K562 (cell line): Measurements from ENCODE around the gene VMP1. TPM values are rescaled to one million over a fixed set of nuclear protein-coding genes. Genes with fewer than 3 reads are reported as not detected.
"Not testable (repeated sequence)": the region's sequence is repeated elsewhere in the genome, so short reads cannot be mapped to it uniquely, and the experiment has no call there.

ENCODE experiments used
- ATAC-seq: fragments of 200-7000 bp; cut with Tn5 transposase; 3 replicates; pipeline ENCODE4 v1.9.1; 2020; ENCODE audit warnings: moderate library complexity
- BruUV-seq: library from RNA; stranded (reverse); fragments of 400-500 nt; replicated peaks from 2 replicates; lab custom pipeline; 2021; lab: Mats Ljungman, UMichigan
- CTCF ChIA-PET: fragments of 300-600 bp; formaldehyde crosslinking; extraction: SDS; loops from one replicate; lab custom pipeline; 2021; ENCODE audit warnings: low intra/inter-chr PET ratio; lab: Yijun Ruan, JAX
- POLR2A ChIA-PET: fragments of 300-600, 350-650 bp; sonication (Branson Sonifier 250); formaldehyde crosslinking; extraction: SDS; loops from one replicate; lab custom pipeline; 2021; ENCODE audit warnings: antibody characterized with exemption, inconsistent platforms; lab: Yijun Ruan, JAX
- DNase-seq, 4 experiments: peaks; one replicate each; pipeline versions ENCODE4 v3.0.0 to v3.0.0-alpha.2; 2011 to 2018; ENCODE audit warnings: low spot score in 3 of 4, mixed read lengths in 3 of 4; ENCODE audit errors: extremely low read depth in 1 of 4
- FAIRE-seq: peaks from 2 replicates; lab custom pipeline; 2011; peaks lifted over from hg19 to GRCh38; lab: Jason Lieb, UNC
- H2AFZ ChIP-seq: 2 replicates; pipeline ENCODE4 v1.6.0; 2011; ENCODE audit warnings: low read depth, low read length, control low read depth, inconsistent platforms
- H3K27ac ChIP-seq: fragments of 200-600 bp; 3 replicates; pipeline ENCODE4 v1.8.0; 2011; ENCODE audit warnings: low read depth, mild to moderate bottlenecking, control low read depth, inconsistent platforms, low read length, moderate library complexity, mixed read lengths; ENCODE audit errors: extremely low read depth
- H3K27me3 ChIP-seq, 2 experiments: fragments of 300-600 bp in 1 of 2; 2 replicates in 1 of 2; 3 replicates in 1 of 2; pipeline versions ENCODE4 v1.6.0 to v1.8.0; 2011; ENCODE audit warnings: inconsistent platforms in 2 of 2, low read length in 2 of 2, mild to moderate bottlenecking in 1 of 2, mixed read lengths in 1 of 2, moderate library complexity in 1 of 2; ENCODE audit not compliant: control insufficient read depth in 2 of 2, insufficient read depth in 2 of 2
- H3K36me3 ChIP-seq: fragments of 300-600 bp; 3 replicates; pipeline ENCODE4 v1.8.0; 2011; ENCODE audit warnings: mild to moderate bottlenecking, low read length, inconsistent platforms; ENCODE audit not compliant: control insufficient read depth, insufficient read depth
- H3K4me1 ChIP-seq, 2 experiments: fragments of 200-600 bp in 1 of 2; replicated peaks in 1 of 2; 2 replicates in 1 of 2; 3 replicates in 1 of 2; pipeline versions ENCODE4 v1.5.1 to v1.8.0; 2011; ENCODE audit warnings: inconsistent platforms in 2 of 2, low read length in 2 of 2, mild to moderate bottlenecking in 1 of 2, mixed read lengths in 1 of 2, moderate library complexity in 1 of 2; ENCODE audit not compliant: control insufficient read depth in 2 of 2, insufficient read depth in 2 of 2
- H3K4me2 ChIP-seq: 2 replicates; pipeline ENCODE4 v1.6.1; 2011; ENCODE audit warnings: low read length, control low read depth, inconsistent platforms, mixed read lengths; ENCODE audit not compliant: insufficient read depth
- H3K4me3 ChIP-seq: fragments of 200-600 bp; sonication (generic), shearing (Covaris generic); 2 replicates; pipeline ENCODE4 v1.5.1; 2016; ENCODE audit warnings: control low read depth, inconsistent platforms
- H3K79me2 ChIP-seq: fragments of 200-600 bp; 3 replicates; pipeline ENCODE4 v1.8.0; 2011; ENCODE audit warnings: low read length, inconsistent platforms; ENCODE audit not compliant: control insufficient read depth, insufficient read depth
- H3K9ac ChIP-seq, 2 experiments: 2 replicates each; pipeline versions ENCODE4 v1.6.0 to v1.6.1; 2011; ENCODE audit warnings: low read depth in 2 of 2, low read length in 2 of 2, control low read depth in 1 of 2, inconsistent platforms in 1 of 2, mild to moderate bottlenecking in 1 of 2, mixed read lengths in 1 of 2; ENCODE audit not compliant: insufficient read depth in 1 of 2
- H3K9me1 ChIP-seq: one replicate; pipeline ENCODE4 v1.6.0; 2011; ENCODE audit warnings: inconsistent platforms, mild to moderate bottlenecking, low read length, moderate library complexity; ENCODE audit not compliant: control insufficient read depth, insufficient read depth
- H3K9me3 ChIP-seq: replicated peaks from 2 replicates; pipeline ENCODE4 v1.5.1; 2011; ENCODE audit warnings: low read depth, low read length, inconsistent platforms; ENCODE audit not compliant: control insufficient read depth, insufficient read depth
- H4K20me1 ChIP-seq: replicated peaks from 2 replicates; pipeline ENCODE4 v1.6.1; 2011; ENCODE audit warnings: low read length, inconsistent platforms, mixed read lengths; ENCODE audit not compliant: control insufficient read depth, insufficient read depth
- DNMT1 ChIP-seq: fragments of 450-650 bp; IDR thresholded peaks from 2 replicates; pipeline ENCODE4 v1.6.1; 2016; ENCODE audit warnings: antibody characterized with exemption, mild to moderate bottlenecking
- FOXJ2 ChIP-seq: fragments of 200-800 bp; sonication (Bioruptor generic); IDR thresholded peaks from 2 replicates; pipeline ENCODE4 v1.6.1; 2016; ENCODE audit warnings: missing genetic modification characterization, missing compliant biosample characterization
- FOXK2 ChIP-seq, 2 experiments: fragments of 450-650 bp; IDR thresholded peaks in 1 of 2; conservative IDR thresholded peaks in 1 of 2; 2 replicates each; pipeline ENCODE4 v1.6.1; 2016; ENCODE audit warnings: low read depth in 2 of 2, mild to moderate bottlenecking in 1 of 2
- SAFB2 ChIP-seq: fragments of 200-400 bp; formaldehyde crosslinking; IDR thresholded peaks from 2 replicates; pipeline ENCODE4 v1.6.1; 2018; ENCODE audit warnings: borderline replicate concordance, low read length, low read depth, moderate library complexity; ENCODE audit not compliant: severe bottlenecking
- TFAM ChIP-seq: fragments of 250-450 bp; sonication (Bioruptor Pico); conservative IDR thresholded peaks from 2 replicates; pipeline ENCODE4 v1.5.0; 2021; ENCODE audit warnings: mild to moderate bottlenecking, moderate library complexity
- XRCC3 ChIP-seq: fragments of 450-650 bp; IDR thresholded peaks from 2 replicates; pipeline ENCODE4 v1.6.1; 2017; ENCODE audit warnings: mild to moderate bottlenecking, moderate library complexity
- ZNF696 ChIP-seq: fragments of 250-450 bp; sonication (Bioruptor Pico); conservative IDR thresholded peaks from 2 replicates; pipeline ENCODE4 v1.4.0; 2020; ENCODE audit warnings: mild to moderate bottlenecking, moderate library complexity
- ZNF707 ChIP-seq: fragments of 250-450 bp; sonication (Bioruptor Pico); conservative IDR thresholded peaks from 2 replicates; pipeline ENCODE4 v1.8.0; 2022; ENCODE audit warnings: inconsistent platforms, mild to moderate bottlenecking, moderate library complexity
- ZNF830 ChIP-seq: fragments of 250-450 bp; sonication (Bioruptor Pico); IDR thresholded peaks from 2 replicates; pipeline ENCODE4 v1.5.0; 2021; ENCODE audit warnings: mild to moderate bottlenecking
- WGBS: fragments of 100-300 bp; shearing (Covaris generic); methylation state at CpG from one replicate; pipeline ENCODE4 v1.1.6; 2016; ENCODE audit warnings: low coverage, mixed read lengths; ENCODE audit not compliant: insufficient coverage; ENCODE audit errors: missing lambda C conversion rate; 5-methylcytosine and 5-hydroxymethylcytosine counted together
- in situ Hi-C: fragments of 300-500 bp; cut with MboI; formaldehyde crosslinking; loops from 4 replicates; pipeline ENCODE4 v1.15.0; 2018; ENCODE audit warnings: inconsistent platforms, mixed read lengths
- intact Hi-C: fragments of 100-400 bp; cut with micrococcal nuclease; formaldehyde crosslinking; loops from 2 replicates; pipeline ENCODE4 v1.14.2; 2022
- polyA plus RNA-seq, 8 experiments: library from polyadenylated mRNA; depleted of rRNA in 4 of 8; stranded (reverse) in 5 of 8; unstranded in 3 of 8; fragments of >200 nt; fragmentation: Nextera tagmentation in 2 of 8; fragmentation: Illumina TruSeq in 1 of 8; extraction: Ambion mirVana in 2 of 8; extraction: Trizol in 1 of 8; gene quantifications; 2 replicates each; pipeline versions ENCODE4 v1.2.1 to v1.2.3, GENCODE V29; 2011 to 2014; ENCODE audit warnings: inconsistent platforms in 1 of 8, missing spikeins in 1 of 8
- total RNA-seq, 7 experiments: library from RNA; depleted of rRNA in 6 of 7; stranded (reverse); fragments of >200 nt in 6 of 7; fragmentation: Illumina TruSeq in 2 of 7; extraction: Trizol in 2 of 7; gene quantifications; 2 replicates each; pipeline versions ENCODE4 v1.2.1 to v1.2.3, GENCODE V29; 2011 to 2021; ENCODE audit warnings: low replicate concordance in 1 of 7
- TF ChIP-seq, protein P1 (sequence below): sonication (generic); IDR thresholded peaks from 2 replicates; pipeline ENCODE4 v1.6.1; 2016
- TF ChIP-seq, protein P2 (sequence below): fragments of 450-650 bp; conservative IDR thresholded peaks from 2 replicates; pipeline ENCODE4 v1.6.1; 2016; ENCODE audit warnings: missing genetic modification characterization, low read depth, mild to moderate bottlenecking, control low read depth, missing compliant biosample characterization
- TF ChIP-seq, protein P3 (sequence below): IDR thresholded peaks from 3 replicates; pipeline ENCODE4 v1.6.1; 2011; ENCODE audit warnings: borderline replicate concordance, mild to moderate bottlenecking; ENCODE audit not compliant: insufficient read length, insufficient read depth

VMP1 gene
- total and polyA plus RNA-seq, 9 of the 15 experiments (the other 6 are each of a cell fraction or from before 2014, with no cell fraction given), result 123 to 304 (median 151) TPM

DNA sequence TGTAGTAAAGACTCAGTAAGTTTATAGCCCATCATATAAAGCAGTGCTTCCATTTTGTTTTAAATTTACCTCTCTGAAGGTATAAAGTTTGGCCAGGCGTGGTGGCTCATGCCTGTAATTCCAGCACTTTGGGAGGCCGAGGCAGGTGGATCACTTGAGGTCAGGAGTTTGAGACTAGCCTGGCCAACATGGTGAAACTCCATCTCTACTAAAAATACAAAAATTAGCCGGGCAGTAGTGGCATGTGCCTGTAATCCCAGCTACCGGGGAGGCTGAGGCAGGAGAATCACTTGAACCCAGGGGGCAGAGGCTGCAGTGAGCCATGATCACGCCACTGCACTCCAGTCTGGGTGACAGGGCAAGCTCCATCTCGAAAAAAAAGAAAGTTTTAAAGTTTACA lies 83.0 kb downstream of the VMP1 start:
- H4K20me1 ChIP-seq, H3K9me1 ChIP-seq, DNase-seq, BruUV-seq, H3K79me2 ChIP-seq, H3K27me3 ChIP-seq, H3K27ac ChIP-seq, intact Hi-C loops, H3K9me3 ChIP-seq, H3K4me3 ChIP-seq, H3K9ac ChIP-seq, H3K36me3 ChIP-seq, H2AFZ ChIP-seq, H3K4me2 ChIP-seq, in situ Hi-C loops, CTCF ChIA-PET, FAIRE-seq, ATAC-seq: not testable (repeated sequence)
- POLR2A ChIA-PET, result interaction anchor here (0.6 to 1.0 kb wide), 2 partner anchors 15 to 635 kb away, joined by 3 read pairs; partner anchors contain the start of gene PRR11
- WGBS, result 86% methylated on average over 5 of the region's 6 CpGs
- H3K4me1 ChIP-seq, result peaks cover 20 to 31% of the 10 kb centered on the region in 2 experiments

DNA sequence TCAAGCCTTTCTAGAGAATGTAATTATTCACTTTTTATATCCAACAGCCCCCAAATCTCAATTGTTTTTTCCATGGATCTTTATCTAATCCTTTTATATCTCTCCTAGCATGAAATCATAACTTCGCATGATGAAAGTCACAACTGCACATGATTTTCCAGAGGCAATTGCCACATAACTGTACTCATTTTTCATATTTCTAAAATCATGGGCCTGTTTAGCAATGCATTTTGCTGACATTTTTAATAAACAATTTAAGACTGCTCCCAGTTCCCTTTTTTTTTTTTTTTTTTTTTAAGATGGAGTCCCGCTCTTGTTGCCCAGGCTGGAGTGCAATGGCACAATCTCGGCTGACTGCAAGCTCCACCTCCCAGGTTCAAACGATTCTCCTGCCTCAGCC lies 83.5 kb downstream of the VMP1 start:
- in situ Hi-C loops (no loop called here), intact Hi-C loops (no loop called here)
- peaks cover 20 to 29% of the 10 kb centered on the region in 2 experiments for H3K4me1 ChIP-seq
- POLR2A ChIA-PET, result interaction anchor here (0.6 to 1.0 kb wide), 2 partner anchors 14 to 635 kb away, joined by 3 read pairs; partner anchors contain the start of gene PRR11
- BruUV-seq, result no TSS peak
- no peak for ATAC-seq
- no peak overlapping the region for H3K4me2 ChIP-seq
- no peak for FAIRE-seq
- H3K9ac ChIP-seq, result no peak overlapping the region
- no peaks in the 10 kb centered on the region for H3K9me1 ChIP-seq
- H4K20me1 ChIP-seq, result no peaks in the 10 kb centered on the region
- H3K27ac ChIP-seq, result no peak overlapping the region
- H3K9me3 ChIP-seq, result no peaks in the 10 kb centered on the region
- no peak overlapping the region for H2AFZ ChIP-seq
- H3K4me3 ChIP-seq, result no peak overlapping the region
- H3K27me3 ChIP-seq, result no peaks in the 10 kb centered on the region
- WGBS, result 48% methylated on average over 3 of the region's 4 CpGs
- CTCF ChIA-PET, result no interaction called here
- H3K79me2 ChIP-seq, result 0 out of 3 replicates have a peak, but pooled peaks cover 6% of the 10 kb centered on the region
- DNase-seq, result no peak
- H3K36me3 ChIP-seq, result peaks cover 11% of the 10 kb centered on the region
- TF ChIP-seq SAFB2 (no peak), DNMT1 (no peak), FOXJ2 (tag) (no peak), TFAM (CRISPR knock-in tag) (no peak), ZNF696 (CRISPR knock-in tag) (no peak), FOXK2 (conservative IDR thresholded peaks at IDR 0.05 in 1 of 2, IDR thresholded peaks at IDR 0.05 in 1 of 2; ENCODE audit: low read depth in 2 of 2) (no peak), XRCC3 (no peak), ZNF830 (no peak), ZNF707 (CRISPR knock-in tag) (no peak)
- TF ChIP-seq, protein P1, sequence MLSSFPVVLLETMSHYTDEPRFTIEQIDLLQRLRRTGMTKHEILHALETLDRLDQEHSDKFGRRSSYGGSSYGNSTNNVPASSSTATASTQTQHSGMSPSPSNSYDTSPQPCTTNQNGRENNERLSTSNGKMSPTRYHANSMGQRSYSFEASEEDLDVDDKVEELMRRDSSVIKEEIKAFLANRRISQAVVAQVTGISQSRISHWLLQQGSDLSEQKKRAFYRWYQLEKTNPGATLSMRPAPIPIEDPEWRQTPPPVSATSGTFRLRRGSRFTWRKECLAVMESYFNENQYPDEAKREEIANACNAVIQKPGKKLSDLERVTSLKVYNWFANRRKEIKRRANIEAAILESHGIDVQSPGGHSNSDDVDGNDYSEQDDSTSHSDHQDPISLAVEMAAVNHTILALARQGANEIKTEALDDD, result no peak
- TF ChIP-seq, protein P2, sequence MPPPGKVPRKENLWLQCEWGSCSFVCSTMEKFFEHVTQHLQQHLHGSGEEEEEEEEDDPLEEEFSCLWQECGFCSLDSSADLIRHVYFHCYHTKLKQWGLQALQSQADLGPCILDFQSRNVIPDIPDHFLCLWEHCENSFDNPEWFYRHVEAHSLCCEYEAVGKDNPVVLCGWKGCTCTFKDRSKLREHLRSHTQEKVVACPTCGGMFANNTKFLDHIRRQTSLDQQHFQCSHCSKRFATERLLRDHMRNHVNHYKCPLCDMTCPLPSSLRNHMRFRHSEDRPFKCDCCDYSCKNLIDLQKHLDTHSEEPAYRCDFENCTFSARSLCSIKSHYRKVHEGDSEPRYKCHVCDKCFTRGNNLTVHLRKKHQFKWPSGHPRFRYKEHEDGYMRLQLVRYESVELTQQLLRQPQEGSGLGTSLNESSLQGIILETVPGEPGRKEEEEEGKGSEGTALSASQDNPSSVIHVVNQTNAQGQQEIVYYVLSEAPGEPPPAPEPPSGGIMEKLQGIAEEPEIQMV (tag), result no peak
- TF ChIP-seq, protein P3, sequence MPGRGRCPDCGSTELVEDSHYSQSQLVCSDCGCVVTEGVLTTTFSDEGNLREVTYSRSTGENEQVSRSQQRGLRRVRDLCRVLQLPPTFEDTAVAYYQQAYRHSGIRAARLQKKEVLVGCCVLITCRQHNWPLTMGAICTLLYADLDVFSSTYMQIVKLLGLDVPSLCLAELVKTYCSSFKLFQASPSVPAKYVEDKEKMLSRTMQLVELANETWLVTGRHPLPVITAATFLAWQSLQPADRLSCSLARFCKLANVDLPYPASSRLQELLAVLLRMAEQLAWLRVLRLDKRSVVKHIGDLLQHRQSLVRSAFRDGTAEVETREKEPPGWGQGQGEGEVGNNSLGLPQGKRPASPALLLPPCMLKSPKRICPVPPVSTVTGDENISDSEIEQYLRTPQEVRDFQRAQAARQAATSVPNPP, result no peak
